Progenitor cell of endocrine pancreas (in vitro differentiated cells): ENCODE results near the gene ZNF286A. TPM values are rescaled to one million over a fixed set of nuclear protein-coding genes. Genes with fewer than 3 reads are reported as not detected.
"Not testable (repeated sequence)": the region's sequence is repeated elsewhere in the genome, so short reads cannot be mapped to it uniquely, and the experiment has no call there.

Source experiments
- DNase-seq: peaks from one replicate; pipeline ENCODE4 v3.0.0; 2021; ENCODE audit warnings: low spot score; ENCODE audit not compliant: unreplicated experiment
- H3K27ac Mint-ChIP-seq: 2 replicates; pipeline ENCODE4 v1.8.0; 2021; ENCODE audit warnings: mild to moderate bottlenecking, moderate library complexity, mixed read lengths
- H3K27me3 Mint-ChIP-seq: 2 replicates; pipeline ENCODE4 v1.8.0; 2021; ENCODE audit warnings: mixed read lengths
- H3K36me3 Mint-ChIP-seq: 2 replicates; pipeline ENCODE4 v1.8.0; 2022; ENCODE audit warnings: mixed read lengths; ENCODE audit not compliant: insufficient read depth
- H3K4me1 Mint-ChIP-seq: 2 replicates; pipeline ENCODE4 v1.8.0; 2021; ENCODE audit warnings: low read depth, mixed read lengths
- H3K4me3 Mint-ChIP-seq: 2 replicates; pipeline ENCODE4 v1.8.0; 2021; ENCODE audit warnings: low read depth, mild to moderate bottlenecking, moderate library complexity, mixed read lengths
- H3K9me3 Mint-ChIP-seq: 2 replicates; pipeline ENCODE4 v1.8.0; 2021; ENCODE audit warnings: low read depth, mixed read lengths
- CTCF ChIP-seq: fragments of 200-600 bp; sonication (generic); IDR thresholded peaks from one replicate; pipeline ENCODE4 v1.5.0; 2021; ENCODE audit warnings: antibody characterized with exemption, mild to moderate bottlenecking; ENCODE audit not compliant: unreplicated experiment
- total RNA-seq: library from RNA; stranded (reverse); gene quantifications from 2 replicates; pipeline ENCODE4 v1.2.1, GENCODE V29; 2021

The ZNF286A gene
- total RNA-seq, 1 donor from 2014 or later: 97.0 TPM

DNA sequence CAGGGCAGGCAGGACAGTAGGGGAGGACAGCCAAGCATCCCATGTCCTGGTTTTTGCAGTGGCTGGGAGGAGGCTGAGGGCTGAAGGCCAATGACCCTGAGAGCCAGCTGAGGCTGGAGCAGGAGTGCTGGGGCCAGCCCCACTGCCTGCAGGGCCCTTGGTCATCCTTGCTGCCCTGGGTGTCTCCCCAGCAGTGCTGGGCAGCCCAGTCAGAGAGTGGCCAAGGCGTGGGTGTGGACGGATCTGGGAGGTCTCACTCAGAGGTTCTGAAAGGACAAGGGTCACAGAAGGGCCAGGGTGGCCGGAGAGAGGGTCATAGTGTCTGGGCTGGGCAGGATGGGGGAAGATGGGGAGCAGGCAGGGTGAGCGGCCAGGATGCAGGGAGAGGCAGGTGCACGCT lies 37.0 kb downstream of the ZNF286A start:
- H3K36me3 Mint-ChIP-seq, H3K4me1 Mint-ChIP-seq, H3K9me3 Mint-ChIP-seq, H3K27ac Mint-ChIP-seq, H3K27me3 Mint-ChIP-seq, DNase-seq, H3K4me3 Mint-ChIP-seq: not testable (repeated sequence)

DNA sequence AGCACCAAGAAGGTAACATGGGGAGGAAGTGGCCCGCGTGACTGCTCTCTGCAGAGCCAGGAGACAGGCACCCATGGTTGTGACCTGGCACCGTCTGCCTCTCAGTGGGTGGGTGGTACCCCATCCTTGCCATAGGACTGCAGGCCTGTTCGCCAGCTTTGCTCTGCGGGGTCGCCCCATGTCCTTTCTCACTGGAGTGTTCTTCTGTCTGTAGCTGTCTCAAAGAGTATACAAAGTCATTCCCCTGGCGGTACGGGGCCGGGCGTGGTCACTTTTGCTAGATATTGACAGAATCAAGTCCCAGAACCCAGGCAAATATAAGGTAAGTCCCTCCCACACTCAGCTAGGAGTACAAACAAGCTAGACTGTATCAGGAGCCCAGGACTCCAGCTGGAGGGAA lies 38.5 kb downstream of the ZNF286A start:
- H3K36me3 Mint-ChIP-seq: no peaks in the 10 kb centered on the region
- H3K27me3 Mint-ChIP-seq: peaks cover 4% of the 10 kb centered on the region
- H3K27ac Mint-ChIP-seq: no peak overlapping the region
- no peak for DNase-seq
- no peak for TF ChIP-seq CTCF
- H3K9me3 Mint-ChIP-seq: no peaks in the 10 kb centered on the region
- no peak overlapping the region for H3K4me3 Mint-ChIP-seq
- H3K4me1 Mint-ChIP-seq: no peaks in the 10 kb centered on the region

GRCh38 chr17:15739259-15739658 lies 39.7 kb downstream of the ZNF286A start:
- not testable (repeated sequence) for DNase-seq, H3K4me1 Mint-ChIP-seq, H3K36me3 Mint-ChIP-seq, H3K27me3 Mint-ChIP-seq, H3K4me3 Mint-ChIP-seq, H3K27ac Mint-ChIP-seq, H3K9me3 Mint-ChIP-seq

GRCh38 chr17:15740041-15740440 lies 40.5 kb downstream of the ZNF286A start:
- not testable (repeated sequence) for H3K27me3 Mint-ChIP-seq, H3K36me3 Mint-ChIP-seq, H3K27ac Mint-ChIP-seq, DNase-seq, H3K9me3 Mint-ChIP-seq, H3K4me1 Mint-ChIP-seq, H3K4me3 Mint-ChIP-seq

GRCh38 chr17:15740570-15741120 lies 41.1 kb downstream of the ZNF286A start:
- Mint-ChIP-seq H3K4me3 (no peak overlapping the region), H3K9me3 (no peaks in the 10 kb centered on the region), H3K27ac (no peak overlapping the region), H3K27me3 (peaks cover 4% of the 10 kb centered on the region), H3K36me3 (no peaks in the 10 kb centered on the region), H3K4me1 (no peaks in the 10 kb centered on the region)
- TF ChIP-seq CTCF: no peak
- no peak for DNase-seq

DNA sequence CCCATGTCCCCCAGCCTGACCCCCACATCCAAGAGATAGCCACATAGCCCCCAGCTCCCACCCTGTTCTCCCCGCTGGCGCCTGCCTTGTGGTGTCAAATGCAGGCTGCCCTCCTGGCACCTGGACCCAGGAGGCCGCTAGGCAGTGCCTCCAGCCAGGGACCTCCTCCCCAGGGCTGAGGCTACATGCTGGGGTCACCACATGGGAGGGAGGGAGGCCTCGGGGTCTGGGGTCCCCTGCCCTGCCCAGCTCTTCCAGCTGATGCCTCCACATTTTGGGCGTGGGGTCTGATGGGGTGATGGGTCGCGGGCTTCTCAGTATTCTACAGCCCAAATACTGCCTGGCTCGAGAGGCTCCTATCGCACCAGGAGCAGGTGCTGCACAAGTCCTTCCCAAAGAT lies 42.1 kb downstream of the ZNF286A start:
- H3K4me3 Mint-ChIP-seq: no peak overlapping the region
- H3K27me3 Mint-ChIP-seq: peaks cover 4% of the 10 kb centered on the region
- H3K4me1 Mint-ChIP-seq: no peaks in the 10 kb centered on the region
- DNase-seq: no peak
- peaks cover 4% of the 10 kb centered on the region for H3K9me3 Mint-ChIP-seq
- H3K27ac Mint-ChIP-seq: no peak overlapping the region
- no peaks in the 10 kb centered on the region for H3K36me3 Mint-ChIP-seq
- TF ChIP-seq CTCF: no peak

DNA sequence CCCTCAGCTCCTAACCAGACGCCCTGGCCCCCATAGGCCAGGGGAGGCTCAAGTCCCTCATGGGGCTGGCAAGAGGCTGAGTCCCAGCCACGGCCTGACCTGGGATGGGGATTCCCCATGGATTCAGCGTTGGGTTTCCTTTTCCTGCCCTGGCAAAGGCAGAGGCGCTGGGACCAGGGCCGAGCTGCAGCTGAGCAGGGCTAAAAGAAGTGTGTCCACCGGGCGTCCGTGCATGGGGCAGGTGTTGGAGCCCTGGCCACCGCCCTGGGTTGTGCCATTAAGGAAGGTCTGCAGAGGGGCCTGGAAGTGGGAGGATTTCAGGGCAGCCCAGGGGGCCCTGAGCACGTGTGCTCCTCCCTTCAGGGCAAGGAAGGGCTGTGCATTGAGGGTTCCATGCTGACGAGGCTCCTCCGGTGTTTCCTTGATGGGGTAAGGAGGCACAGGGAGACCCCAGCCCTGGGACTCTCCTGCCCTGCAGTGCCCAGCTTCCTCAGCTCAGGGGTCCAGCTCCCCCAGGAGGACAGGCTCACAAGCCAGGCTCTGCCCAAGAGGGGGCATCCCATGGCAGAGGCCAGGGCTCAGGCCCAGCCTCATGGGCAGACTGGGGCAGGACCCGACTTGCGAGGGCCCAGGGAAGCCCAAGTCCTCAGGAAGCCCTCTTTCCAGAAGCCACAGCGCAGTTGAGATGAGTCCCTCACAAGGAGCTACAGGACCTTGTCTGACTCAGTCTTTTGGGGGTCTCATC lies 42.7 kb downstream of the ZNF286A start:
- Mint-ChIP-seq H3K4me1 (no peaks in the 10 kb centered on the region), H3K9me3 (peaks cover 7% of the 10 kb centered on the region), H3K4me3 (no peak overlapping the region), H3K36me3 (no peaks in the 10 kb centered on the region), H3K27ac (no peak overlapping the region), H3K27me3 (peaks cover 4% of the 10 kb centered on the region)
- TF ChIP-seq CTCF: no peak
- no peak for DNase-seq
